Neural cell (in vitro differentiated cells): ENCODE measurements around the gene OR2AG1. TPM values are rescaled to one million over a fixed set of nuclear protein-coding genes. Genes with fewer than 3 reads are reported as not detected.
"Not testable (repeated sequence)": the region's sequence is repeated elsewhere in the genome, so short reads cannot be mapped to it uniquely, and the experiment has no call there.

Experiments
- H2AFZ ChIP-seq: fragments of 200-600, 300-800 bp; sonication (generic), shearing (Covaris generic); 2 replicates; pipeline ENCODE4 v1.6.0; 2014; ENCODE audit warnings: low read depth, mild to moderate bottlenecking, antibody characterized with exemption, low read length, moderate library complexity
- H3F3A ChIP-seq: fragments of 200-600 bp; shearing (Covaris generic); 2 replicates; pipeline ENCODE4 v1.6.1; 2016; ENCODE audit warnings: mild to moderate bottlenecking, moderate library complexity, mixed read lengths, antibody characterized with exemption, low read length; ENCODE audit not compliant: insufficient read depth, poor library complexity, severe bottlenecking
- H3K27ac ChIP-seq: fragments of 200-600, 300-800 bp; sonication (generic), shearing (Covaris generic); 2 replicates; pipeline ENCODE4 v1.5.1; 2014; ENCODE audit warnings: mild to moderate bottlenecking, low read length, moderate library complexity
- H3K27me3 ChIP-seq: fragments of 300-800, 200-600 bp; sonication (generic), shearing (Covaris generic); 2 replicates; pipeline ENCODE4 v1.6.0; 2014; ENCODE audit warnings: mild to moderate bottlenecking, low read depth, low read length, moderate library complexity; ENCODE audit not compliant: insufficient read depth
- H3K36me3 ChIP-seq: fragments of 300-800, 200-600 bp; sonication (generic), shearing (Covaris generic); 2 replicates; pipeline ENCODE4 v1.5.1; 2014; ENCODE audit warnings: mild to moderate bottlenecking, antibody characterized with exemption, low read length, moderate library complexity; ENCODE audit not compliant: insufficient read depth
- H3K4me2 ChIP-seq: fragments of 300-800, 200-600 bp; sonication (generic), shearing (Covaris generic); 2 replicates; pipeline ENCODE4 v1.6.0; 2014; ENCODE audit warnings: mild to moderate bottlenecking, low read length
- H3K4me3 ChIP-seq: fragments of 300-800, 200-600 bp; sonication (generic), shearing (Covaris generic); 2 replicates; pipeline ENCODE4 v1.5.1; 2014; ENCODE audit warnings: mild to moderate bottlenecking, low read length, moderate library complexity
- H3K79me2 ChIP-seq: fragments of 200-600 bp; shearing (Covaris generic); replicated peaks from 2 replicates; pipeline ENCODE4 v1.6.0; 2014; ENCODE audit warnings: mild to moderate bottlenecking, low read length, moderate library complexity; ENCODE audit not compliant: insufficient read depth
- H3K9ac ChIP-seq: fragments of 300-800, 200-600 bp; sonication (generic), shearing (Covaris generic); 2 replicates; pipeline ENCODE4 v1.6.1; 2016; ENCODE audit warnings: mild to moderate bottlenecking, low read length, mixed read lengths
- H3K9me2 ChIP-seq: fragments of 200-600 bp; shearing (Covaris generic); 2 replicates; pipeline ENCODE4 v1.6.1; 2016; ENCODE audit warnings: mild to moderate bottlenecking, low read length, mixed read lengths; ENCODE audit not compliant: insufficient read depth
- H3K9me3 ChIP-seq: fragments of 200-600, 300-800 bp; sonication (generic), shearing (Covaris generic); 2 replicates; pipeline ENCODE4 v1.6.1; 2016; ENCODE audit warnings: mild to moderate bottlenecking, mixed run types, low read length, moderate library complexity, mixed read lengths
- H4K20me1 ChIP-seq: fragments of 200-600 bp; shearing (Covaris generic); 2 replicates; pipeline ENCODE4 v1.6.1; 2016; ENCODE audit warnings: mild to moderate bottlenecking, mixed run types; ENCODE audit not compliant: insufficient read depth
- CTCF ChIP-seq: fragments of 450-650 bp; IDR thresholded peaks from 2 replicates; pipeline ENCODE4 v1.5.1; 2014; ENCODE audit warnings: antibody characterized with exemption, mild to moderate bottlenecking, moderate library complexity; ENCODE audit not compliant: poor library complexity, severe bottlenecking
- EP300 ChIP-seq: fragments of 450-650 bp; conservative IDR thresholded peaks from 2 replicates; pipeline ENCODE4 v1.6.1; 2014; ENCODE audit warnings: antibody characterized with exemption, mild to moderate bottlenecking, moderate library complexity; ENCODE audit not compliant: poor library complexity, severe bottlenecking
- EZH2 ChIP-seq: fragments of 200-600, 300-800 bp; shearing (Covaris generic), sonication (generic); IDR thresholded peaks from 2 replicates; pipeline ENCODE4 v1.6.1; 2014; ENCODE audit warnings: antibody characterized with exemption, low read length, borderline replicate concordance, mild to moderate bottlenecking; ENCODE audit not compliant: insufficient read depth, poor library complexity, severe bottlenecking
- MXI1 ChIP-seq: fragments of 450-650 bp; conservative IDR thresholded peaks from 2 replicates; pipeline ENCODE4 v1.6.1; 2014; ENCODE audit warnings: antibody characterized with exemption, mild to moderate bottlenecking; ENCODE audit not compliant: poor library complexity, severe bottlenecking
- POLR2AphosphoS5 ChIP-seq: IDR thresholded peaks from 2 replicates; pipeline ENCODE4 v1.6.1; 2012
- RAD21 ChIP-seq: fragments of 450-650 bp; conservative IDR thresholded peaks from 2 replicates; pipeline ENCODE4 v1.6.1; 2014; ENCODE audit warnings: antibody characterized with exemption, mild to moderate bottlenecking, moderate library complexity
- REST ChIP-seq: IDR thresholded peaks from 2 replicates; pipeline ENCODE4 v1.6.1; 2012; ENCODE audit warnings: borderline replicate concordance
- SMC3 ChIP-seq: fragments of 450-650 bp; conservative IDR thresholded peaks from 2 replicates; pipeline ENCODE4 v1.6.1; 2014; ENCODE audit warnings: antibody characterized with exemption, mild to moderate bottlenecking, moderate library complexity; ENCODE audit not compliant: poor library complexity
- polyA plus RNA-seq: library from polyadenylated mRNA; depleted of rRNA; stranded (reverse); fragments of >200 nt; gene quantifications from 2 replicates; pipeline ENCODE4 v1.2.3, GENCODE V29; 2014

OR2AG1 gene
- polyA plus RNA-seq, 1 donor from 2014 or later, result not detected

- no peaks in the 10 kb centered on the region for H3F3A ChIP-seq
- H3K4me3 ChIP-seq, result no peak within 1 kb of the TSS
- no peak within 1 kb of the TSS for H3K9ac ChIP-seq
- no peak within 1 kb of the TSS for H2AFZ ChIP-seq
- no peaks in the 10 kb centered on the region for H3K79me2 ChIP-seq
- no peaks in the 10 kb centered on the region for H3K27me3 ChIP-seq
- no peaks in the 10 kb centered on the region for H3K36me3 ChIP-seq
- no peak within 1 kb of the TSS for H3K4me2 ChIP-seq
- no peaks in the 10 kb centered on the region for H3K9me3 ChIP-seq
- no peaks in the 10 kb centered on the region for H4K20me1 ChIP-seq
- H3K9me2 ChIP-seq, result no peaks in the 10 kb centered on the region
- H3K27ac ChIP-seq, result no peak within 1 kb of the TSS
- TF ChIP-seq MXI1, result no peak
Observed at GRCh38 chr11:6799402-6799801, 16.6 kb downstream of the OR2AG1 start, which contains the start of gene OR6A2. OR6A2 (minus strand) TSS chr11:6799689; CDS start chr11:6795708, 3,981 bp downstream.

GRCh38 chr11:6801075-6801474, 18.3 kb downstream of the OR2AG1 start:
- H3K4me2 ChIP-seq, H3K9me3 ChIP-seq, H3K4me3 ChIP-seq, H2AFZ ChIP-seq, H3K9me2 ChIP-seq, H3K9ac ChIP-seq, H3K79me2 ChIP-seq, H3K36me3 ChIP-seq, H3K27ac ChIP-seq, H3F3A ChIP-seq, H4K20me1 ChIP-seq, H3K27me3 ChIP-seq: not testable (repeated sequence)

GRCh38 chr11:6812390-6813005, 29.7 kb downstream of the OR2AG1 start:
- Histone ChIP-seq H3K9me2 (no peaks in the 10 kb centered on the region), H3K9ac (no peak overlapping the region), H3K4me3 (no peak overlapping the region), H3K4me2 (no peak overlapping the region), H3K27ac (no peak overlapping the region), H3K36me3 (no peaks in the 10 kb centered on the region), H3K27me3 (no peaks in the 10 kb centered on the region), H3K9me3 (no peaks in the 10 kb centered on the region), H3F3A (no peaks in the 10 kb centered on the region), H3K79me2 (no peaks in the 10 kb centered on the region), H2AFZ (no peak overlapping the region), H4K20me1 (no peaks in the 10 kb centered on the region)
- TF ChIP-seq RAD21, result peak; percentile 45
- no peak for TF ChIP-seq EZH2
- TF ChIP-seq SMC3, result peak; percentile 52
- no peak for TF ChIP-seq EP300
- peak; percentile 73 for TF ChIP-seq CTCF

GRCh38 chr11:6813656-6814055, 30.8 kb downstream of the OR2AG1 start:
- Histone ChIP-seq H3K4me2 (no peak overlapping the region), H3K9me3 (no peaks in the 10 kb centered on the region), H2AFZ (no peak overlapping the region)

More at GRCh38 chr11:6813656-6814055, 30.8 kb downstream of the OR2AG1 start:
- H4K20me1 ChIP-seq, result no peaks in the 10 kb centered on the region
- no peaks in the 10 kb centered on the region for H3K79me2 ChIP-seq
- no peaks in the 10 kb centered on the region for H3K36me3 ChIP-seq
- no peak for TF ChIP-seq CTCF
- no peak for TF ChIP-seq POLR2AphosphoS5
- TF ChIP-seq REST, result no peak
- H3F3A ChIP-seq, result no peaks in the 10 kb centered on the region
- H3K27ac ChIP-seq, result no peak overlapping the region
- H3K9ac ChIP-seq, result no peak overlapping the region
- H3K27me3 ChIP-seq, result no peaks in the 10 kb centered on the region
- H3K4me3 ChIP-seq, result no peak overlapping the region
- H3K9me2 ChIP-seq, result no peaks in the 10 kb centered on the region
